Hepatocyte (in vitro differentiated cells): ENCODE results near the gene STK10. TPM values are rescaled to one million over a fixed set of nuclear protein-coding genes. Genes with fewer than 3 reads are reported as not detected.

Experiments
- DNase-seq: peaks from one replicate; pipeline ENCODE4 v3.0.0-alpha.2; 2016; ENCODE audit warnings: low spot score
- H2AFZ ChIP-seq: fragments of 200-600 bp; sonication (generic); 2 replicates; pipeline ENCODE4 v1.6.0; 2016; ENCODE audit warnings: antibody characterized with exemption, mild to moderate bottlenecking
- H3K27ac ChIP-seq: fragments of 200-600 bp; sonication (generic); 2 replicates; pipeline ENCODE4 v1.5.1; 2016; ENCODE audit warnings: mild to moderate bottlenecking
- H3K27me3 ChIP-seq: fragments of 200-600 bp; sonication (generic); 2 replicates; pipeline ENCODE4 v1.6.1; 2016
- H3K36me3 ChIP-seq: fragments of 200-600 bp; sonication (generic); replicated peaks from 2 replicates; pipeline ENCODE4 v1.5.1; 2016; ENCODE audit warnings: low read depth; ENCODE audit not compliant: insufficient read depth
- H3K4me1 ChIP-seq: fragments of 200-600 bp; sonication (generic); 2 replicates; pipeline ENCODE4 v1.5.1; 2016; ENCODE audit warnings: mild to moderate bottlenecking, moderate library complexity; ENCODE audit not compliant: insufficient read depth
- H3K4me2 ChIP-seq: fragments of 200-600 bp; sonication (generic); 2 replicates; pipeline ENCODE4 v1.6.0; 2016
- H3K4me3 ChIP-seq: fragments of 200-600 bp; sonication (generic); 2 replicates; pipeline ENCODE4 v1.5.1; 2016; ENCODE audit warnings: mild to moderate bottlenecking
- H3K79me2 ChIP-seq: fragments of 200-600 bp; sonication (generic); 2 replicates; pipeline ENCODE4 v1.6.0; 2017; ENCODE audit warnings: mild to moderate bottlenecking
- H3K9me2 ChIP-seq: fragments of 200-600 bp; sonication (generic); replicated peaks from 2 replicates; pipeline ENCODE4 v1.6.0; 2017; ENCODE audit warnings: mild to moderate bottlenecking; ENCODE audit not compliant: insufficient read depth
- H3K9me3 ChIP-seq: fragments of 200-600 bp; sonication (generic); 2 replicates; pipeline ENCODE4 v1.5.1; 2016; ENCODE audit warnings: low read depth, mild to moderate bottlenecking
- H4K20me1 ChIP-seq: fragments of 200-600 bp; sonication (generic); 2 replicates; pipeline ENCODE4 v1.6.0; 2016; ENCODE audit warnings: mild to moderate bottlenecking; ENCODE audit not compliant: insufficient read depth, poor library complexity, severe bottlenecking
- EZH2 ChIP-seq: fragments of 200-600 bp; sonication (generic); IDR thresholded peaks from 2 replicates; pipeline ENCODE4 v1.6.1; 2016; ENCODE audit warnings: antibody characterized with exemption, mild to moderate bottlenecking, borderline replicate concordance
- EZH2phosphoT487 ChIP-seq: fragments of 200-600 bp; sonication (generic); IDR thresholded peaks from one replicate; pipeline ENCODE4 v1.6.1; 2018; ENCODE audit warnings: antibody characterized with exemption, mild to moderate bottlenecking, low read depth, moderate library complexity; ENCODE audit not compliant: unreplicated experiment, severe bottlenecking
- WGBS: methylation state at CpG from one replicate; pipeline ENCODE4 v1.1.6; 2016; ENCODE audit warnings: low lambda C conversion rate; ENCODE audit errors: missing lambda C conversion rate; 5-methylcytosine and 5-hydroxymethylcytosine counted together
- polyA plus RNA-seq: library from polyadenylated mRNA; unstranded; fragments of >200 nt; fragmentation: Nextera tagmentation; extraction: Ambion mirVana; gene quantifications from 2 replicates; pipeline ENCODE4 v1.2.1, GENCODE V29; 2016
- total RNA-seq: library from RNA; depleted of rRNA; stranded (reverse); fragments of >200 nt; gene quantifications from 2 replicates; pipeline ENCODE4 v1.2.3, GENCODE V29; 2014
- TF ChIP-seq, protein P1 (sequence below): fragments of 200-600 bp; sonication (generic); IDR thresholded peaks from 2 replicates; pipeline ENCODE4 v1.5.1; 2016; ENCODE audit warnings: antibody characterized with exemption, mild to moderate bottlenecking; ENCODE audit not compliant: poor library complexity

The STK10 gene
- total and polyA plus RNA-seq, 2 experiments from 2014 or later = 11.3 to 19.3 TPM

DNA sequence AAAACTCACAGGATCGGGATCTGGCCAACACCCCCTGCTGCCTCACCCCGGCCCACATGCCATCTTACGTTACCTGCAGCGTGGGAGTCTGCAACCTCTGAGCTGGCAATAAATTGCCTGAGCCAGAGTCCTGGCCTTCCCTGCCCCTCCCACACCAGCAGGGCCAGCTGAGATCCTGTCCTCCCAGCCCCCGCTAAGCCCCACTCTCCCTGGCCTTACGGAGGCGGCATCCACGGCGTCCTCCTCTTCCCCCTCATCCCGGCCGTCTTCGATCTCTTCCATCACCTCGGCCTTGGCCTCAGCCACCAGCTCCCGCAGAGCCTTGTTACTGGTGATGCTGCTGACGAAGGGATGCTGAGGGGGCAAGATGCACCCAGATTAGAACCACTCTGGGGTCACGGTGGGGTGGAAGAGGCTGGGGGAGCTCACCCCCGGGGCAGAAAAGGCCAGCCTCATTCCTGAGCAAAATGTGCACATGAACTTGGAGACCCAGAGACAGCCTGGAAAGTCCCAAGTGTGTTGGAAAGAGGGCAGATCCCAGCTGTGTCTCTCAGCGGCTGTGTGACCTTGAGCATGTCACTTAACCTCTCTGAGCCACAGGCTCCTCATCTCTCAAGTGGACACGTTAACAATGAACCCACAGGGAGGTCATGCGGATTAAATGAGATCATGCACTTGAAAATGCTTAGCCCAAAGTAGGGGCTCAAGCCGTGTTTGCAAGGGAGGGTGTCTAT, 91.7 kb downstream of the STK10 start:
- Histone ChIP-seq H3K4me2 (no peak overlapping the region), H2AFZ (no peak overlapping the region), H3K36me3 (no peaks in the 10 kb centered on the region), H3K9me2 (no peaks in the 10 kb centered on the region), H3K27me3 (no peaks in the 10 kb centered on the region), H4K20me1 (no peaks in the 10 kb centered on the region), H3K9me3 (no peaks in the 10 kb centered on the region), H3K4me1 (peaks cover 9% of the 10 kb centered on the region), H3K79me2 (no peaks in the 10 kb centered on the region), H3K27ac (no peak overlapping the region), H3K4me3 (no peak overlapping the region)
- 90% methylated on average over 21 of the region's 21 CpGs for WGBS
- TF ChIP-seq EZH2phosphoT487 (no peak), EZH2 (no peak)
- TF ChIP-seq, protein P1, sequence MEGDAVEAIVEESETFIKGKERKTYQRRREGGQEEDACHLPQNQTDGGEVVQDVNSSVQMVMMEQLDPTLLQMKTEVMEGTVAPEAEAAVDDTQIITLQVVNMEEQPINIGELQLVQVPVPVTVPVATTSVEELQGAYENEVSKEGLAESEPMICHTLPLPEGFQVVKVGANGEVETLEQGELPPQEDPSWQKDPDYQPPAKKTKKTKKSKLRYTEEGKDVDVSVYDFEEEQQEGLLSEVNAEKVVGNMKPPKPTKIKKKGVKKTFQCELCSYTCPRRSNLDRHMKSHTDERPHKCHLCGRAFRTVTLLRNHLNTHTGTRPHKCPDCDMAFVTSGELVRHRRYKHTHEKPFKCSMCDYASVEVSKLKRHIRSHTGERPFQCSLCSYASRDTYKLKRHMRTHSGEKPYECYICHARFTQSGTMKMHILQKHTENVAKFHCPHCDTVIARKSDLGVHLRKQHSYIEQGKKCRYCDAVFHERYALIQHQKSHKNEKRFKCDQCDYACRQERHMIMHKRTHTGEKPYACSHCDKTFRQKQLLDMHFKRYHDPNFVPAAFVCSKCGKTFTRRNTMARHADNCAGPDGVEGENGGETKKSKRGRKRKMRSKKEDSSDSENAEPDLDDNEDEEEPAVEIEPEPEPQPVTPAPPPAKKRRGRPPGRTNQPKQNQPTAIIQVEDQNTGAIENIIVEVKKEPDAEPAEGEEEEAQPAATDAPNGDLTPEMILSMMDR = no peak
- DNase-seq = no peak

DNA sequence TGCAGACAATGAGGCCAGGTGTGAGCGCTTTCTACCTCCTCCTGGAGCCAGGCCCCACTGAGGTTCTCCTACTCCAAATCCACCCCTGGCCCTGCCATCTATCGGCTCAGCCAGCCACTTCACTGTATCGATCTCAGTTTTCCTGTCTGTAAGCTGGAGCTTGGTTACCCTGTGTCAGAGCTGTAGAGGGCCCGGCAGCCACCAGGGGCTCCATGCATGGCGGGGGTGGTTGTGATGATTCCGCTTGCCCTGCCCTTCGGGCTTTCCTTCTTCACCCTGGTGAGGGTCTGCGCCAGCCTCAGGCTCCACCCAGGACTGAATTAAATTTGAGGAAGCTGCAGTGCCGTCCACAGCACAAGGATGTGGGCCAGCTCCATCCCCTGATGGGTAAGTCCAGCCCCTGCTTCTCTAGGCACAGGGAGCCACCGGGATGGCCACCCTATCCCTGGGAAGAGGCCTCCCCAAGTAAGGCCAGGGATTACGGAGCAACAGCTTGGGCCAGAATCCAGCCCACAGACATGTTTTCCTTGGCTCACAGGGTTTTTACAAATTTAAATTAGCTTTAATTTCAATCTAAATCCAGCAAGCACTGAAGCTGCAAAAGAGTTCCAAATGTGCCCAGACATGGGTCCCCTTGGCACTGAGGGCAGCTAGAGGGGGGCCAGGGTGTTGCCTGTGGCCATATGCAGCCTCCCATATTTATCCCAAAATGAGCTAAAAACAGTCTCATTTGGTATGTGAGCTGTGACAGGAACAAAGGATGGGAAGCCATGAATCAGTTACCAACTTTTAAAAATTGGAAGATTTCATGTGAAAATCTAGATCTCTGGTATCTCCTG, 92.4 kb downstream of the STK10 start:
- H3K9me2 ChIP-seq = no peaks in the 10 kb centered on the region
- H2AFZ ChIP-seq = no peak overlapping the region
- no peak overlapping the region for H3K4me3 ChIP-seq
- H3K36me3 ChIP-seq = no peaks in the 10 kb centered on the region
- WGBS = 88% methylated on average over 11 of the region's 11 CpGs
- TF ChIP-seq EZH2phosphoT487 = no peak
- TF ChIP-seq EZH2 = no peak
- TF ChIP-seq, protein P1 = no peak
- H3K27me3 ChIP-seq = no peaks in the 10 kb centered on the region
- no peak overlapping the region for H3K4me2 ChIP-seq
- DNase-seq = no peak
- no peaks in the 10 kb centered on the region for H3K79me2 ChIP-seq
- H4K20me1 ChIP-seq = no peaks in the 10 kb centered on the region
- H3K9me3 ChIP-seq = no peaks in the 10 kb centered on the region
- H3K4me1 ChIP-seq = peaks cover 9% of the 10 kb centered on the region
- no peak overlapping the region for H3K27ac ChIP-seq

DNA sequence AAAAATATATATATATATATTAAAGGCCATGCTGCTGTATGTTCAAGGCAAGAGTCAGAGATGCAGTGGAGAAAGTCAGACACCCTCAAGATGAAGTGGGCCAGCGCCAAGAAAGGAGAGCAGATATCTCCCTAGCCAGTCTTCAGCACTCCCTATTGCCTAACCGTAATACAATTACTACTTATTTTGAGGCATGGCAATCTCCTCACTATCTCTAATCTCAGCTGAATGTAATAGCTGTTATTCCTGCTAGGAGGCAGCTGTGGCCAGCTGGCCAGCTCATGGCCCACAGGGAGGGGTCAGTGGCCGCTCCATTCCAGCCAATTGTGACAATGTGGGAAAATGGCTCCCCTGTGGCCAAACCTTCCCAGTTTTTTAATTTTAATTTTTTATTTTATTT, 94.1 kb downstream of the STK10 start:
- no peak for DNase-seq
- TF ChIP-seq, protein P1 = no peak
- TF ChIP-seq EZH2phosphoT487 (no peak), EZH2 (no peak)
- peaks cover 9% of the 10 kb centered on the region for H3K4me1 ChIP-seq
- no peaks in the 10 kb centered on the region for H3K36me3 ChIP-seq
- H2AFZ ChIP-seq = no peak overlapping the region
- no peaks in the 10 kb centered on the region for H3K9me3 ChIP-seq
- no peaks in the 10 kb centered on the region for H3K79me2 ChIP-seq
- WGBS = 98% methylated on average over 3 of the region's 3 CpGs
- no peaks in the 10 kb centered on the region for H3K9me2 ChIP-seq
- no peak overlapping the region for H3K4me2 ChIP-seq
- H4K20me1 ChIP-seq = no peaks in the 10 kb centered on the region
- H3K27me3 ChIP-seq = no peaks in the 10 kb centered on the region
- no peak overlapping the region for H3K27ac ChIP-seq
- H3K4me3 ChIP-seq = no peak overlapping the region
